GM12878 (cell line): ENCODE measurements around the gene AKAP12. TPM values are rescaled to one million over a fixed set of nuclear protein-coding genes. Genes with fewer than 3 reads are reported as not detected.

Experiments used
- CEBPZ ChIP-seq: fragments of 150-350 bp; IDR thresholded peaks from 2 replicates; pipeline ENCODE4 v1.6.1; 2016; ENCODE audit warnings: low read depth, low read length
- EZH2 ChIP-seq: IDR thresholded peaks from 2 replicates; pipeline ENCODE4 v1.6.1; 2012; ENCODE audit warnings: low read depth, mild to moderate bottlenecking, control low read depth, inconsistent platforms, low read length, borderline replicate concordance; ENCODE audit not compliant: control insufficient read depth
- MAX ChIP-seq: IDR thresholded peaks from 2 replicates; pipeline ENCODE4 v1.6.1; 2012; ENCODE audit warnings: low read depth, low read length, improper control_type of control experiment
- MYC ChIP-seq: IDR thresholded peaks from 2 replicates; pipeline ENCODE4 v1.6.1; 2011; ENCODE audit warnings: mild to moderate bottlenecking, low read length, moderate library complexity, inconsistent platforms; ENCODE audit not compliant: insufficient read depth, insufficient replicate concordance, insufficient read length, severe bottlenecking
- RB1 ChIP-seq: fragments of 450-650 bp; formaldehyde crosslinking; IDR thresholded peaks from 2 replicates; pipeline ENCODE4 v1.6.1; 2017; ENCODE audit warnings: mild to moderate bottlenecking, borderline replicate concordance
- RUNX3 ChIP-seq: IDR thresholded peaks from 2 replicates; pipeline ENCODE4 v1.6.1; 2012; ENCODE audit warnings: low read length, inconsistent platforms
- ZBTB40 ChIP-seq: fragments of 450-650 bp; IDR thresholded peaks from 2 replicates; pipeline ENCODE4 v1.6.1; 2016; ENCODE audit warnings: mild to moderate bottlenecking, moderate library complexity, borderline replicate concordance
- polyA plus RNA-seq, 11 experiments: library from polyadenylated mRNA; depleted of rRNA in 4 of 11; unstranded in 6 of 11; stranded (reverse) in 5 of 11; fragments of >200 nt; fragmentation: Nextera tagmentation in 4 of 11; fragmentation: Illumina TruSeq in 1 of 11; extraction: Ambion mirVana in 4 of 11; extraction: Trizol in 1 of 11; gene quantifications; 1 replicate in 1 of 11; 2 replicates in 10 of 11; pipeline versions ENCODE4 v1.2.1 to v1.2.3, GENCODE V29; 2011 to 2016; ENCODE audit warnings: inconsistent platforms in 2 of 11, missing spikeins in 2 of 11, low read depth in 1 of 11
- total RNA-seq, 4 experiments: library from RNA; depleted of rRNA in 3 of 4; stranded (reverse); fragments of >200 nt in 3 of 4; fragmentation: Illumina TruSeq in 1 of 4; extraction: Trizol in 1 of 4; gene quantifications; 2 replicates each; pipeline versions ENCODE4 v1.2.1 to v1.2.3, GENCODE V29; 2013 to 2021

Gene AKAP12
- total and polyA plus RNA-seq, 10 of the 15 experiments (the other 5 are each of a cell fraction or from before 2014, with no cell fraction given) = under 0.01 to 0.72 (median 0.06) TPM; not detected in 4

GRCh38 chr6:151230277-151230577, 9.5 kb upstream of the AKAP12 start (continued):
- TF ChIP-seq ZBTB40 (no peak), RUNX3 (no peak), RB1 (no peak), CEBPZ (no peak), MAX (no peak), EZH2 (no peak), MYC (no peak)
